ENCODE measurements around the gene STK10. TPM values are rescaled to one million over a fixed set of nuclear protein-coding genes. Genes with fewer than 3 reads are reported as not detected.

STK10 gene
- total and polyA plus RNA-seq, 9 of the 15 experiments (the other 6 are each of a cell fraction or from before 2014, with no cell fraction given): 0.30 to 6.7 (median 2.4) TPM

DNA sequence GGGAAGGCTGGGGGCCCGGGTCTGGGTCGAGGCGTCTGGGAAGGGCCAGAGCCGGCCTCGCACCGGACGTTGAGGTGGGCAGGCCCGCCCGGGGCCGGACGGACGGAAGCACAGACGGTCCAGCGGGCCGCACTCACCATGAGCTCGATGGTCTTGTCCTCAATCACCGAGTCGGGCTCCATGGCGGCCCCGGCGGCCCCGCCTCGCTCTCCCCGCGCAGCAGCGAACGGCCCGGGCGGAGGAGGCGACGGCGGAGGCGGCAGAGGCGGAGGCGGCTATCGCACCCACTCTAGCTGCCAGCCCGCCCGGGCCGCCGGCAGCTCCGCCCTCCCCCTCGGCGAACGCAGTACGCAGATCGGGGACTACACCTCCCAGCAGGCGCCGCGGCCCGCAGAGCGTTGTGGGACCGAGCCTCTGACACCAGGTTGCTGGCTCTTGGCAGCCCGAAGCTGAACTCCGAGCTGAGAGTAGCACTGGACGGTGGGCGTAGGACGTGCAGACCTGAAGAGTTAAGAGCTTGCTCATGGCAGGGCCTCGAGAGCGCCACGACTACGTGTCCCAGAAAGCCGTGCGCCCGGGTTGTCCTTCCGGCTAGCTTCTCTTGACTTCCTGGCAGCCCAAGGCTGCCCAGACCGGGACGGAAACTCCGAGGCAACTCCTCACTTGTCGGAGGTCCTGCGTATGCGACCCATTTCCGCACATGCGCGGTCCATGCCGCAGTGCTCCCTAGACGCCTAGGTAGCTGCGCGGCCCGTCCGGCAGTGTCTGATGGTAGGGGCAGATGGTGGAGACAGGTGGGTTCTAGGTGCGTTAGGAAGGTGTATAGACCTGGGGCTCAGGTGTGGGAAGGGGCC, 181.5 kb downstream of the STK10 start, which contains the start of gene FBXW11 (continued):
- TF ChIP-seq, protein P1, sequence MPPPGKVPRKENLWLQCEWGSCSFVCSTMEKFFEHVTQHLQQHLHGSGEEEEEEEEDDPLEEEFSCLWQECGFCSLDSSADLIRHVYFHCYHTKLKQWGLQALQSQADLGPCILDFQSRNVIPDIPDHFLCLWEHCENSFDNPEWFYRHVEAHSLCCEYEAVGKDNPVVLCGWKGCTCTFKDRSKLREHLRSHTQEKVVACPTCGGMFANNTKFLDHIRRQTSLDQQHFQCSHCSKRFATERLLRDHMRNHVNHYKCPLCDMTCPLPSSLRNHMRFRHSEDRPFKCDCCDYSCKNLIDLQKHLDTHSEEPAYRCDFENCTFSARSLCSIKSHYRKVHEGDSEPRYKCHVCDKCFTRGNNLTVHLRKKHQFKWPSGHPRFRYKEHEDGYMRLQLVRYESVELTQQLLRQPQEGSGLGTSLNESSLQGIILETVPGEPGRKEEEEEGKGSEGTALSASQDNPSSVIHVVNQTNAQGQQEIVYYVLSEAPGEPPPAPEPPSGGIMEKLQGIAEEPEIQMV (tag; conservative IDR thresholded peaks at IDR 0.05; ENCODE audit: low read depth): no peak
- TF ChIP-seq RBM25 (IDR thresholded peaks at IDR 0.05; ENCODE audit: low read depth, low read length, severe bottlenecking): no peak
- TF ChIP-seq HNRNPL (IDR thresholded peaks at IDR 0.05; ENCODE audit: low read depth, low read length): peak; percentile 87
- TF ChIP-seq BACH1 (tag; IDR thresholded peaks at IDR 0.05): no peak; the same call in 1 of the 2 replicates
- TF ChIP-seq ZNF184 (CRISPR knock-in tag; IDR thresholded peaks at IDR 0.05): no peak
- TF ChIP-seq MGA (IDR thresholded peaks at IDR 0.05): no peak
- no peak for TF ChIP-seq HNRNPK (IDR thresholded peaks at IDR 0.05; ENCODE audit: low read depth, low read length, poor library complexity, severe bottlenecking)
- TF ChIP-seq, protein P2, sequence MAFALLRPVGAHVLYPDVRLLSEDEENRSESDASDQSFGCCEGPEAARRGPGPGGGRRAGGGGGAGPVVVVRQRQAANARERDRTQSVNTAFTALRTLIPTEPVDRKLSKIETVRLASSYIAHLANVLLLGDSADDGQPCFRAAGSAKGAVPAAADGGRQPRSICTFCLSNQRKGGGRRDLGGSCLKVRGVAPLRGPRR (CRISPR knock-in tag; IDR thresholded peaks at IDR 0.05): no peak
- TF ChIP-seq TSC22D4 (tag; IDR thresholded peaks at IDR 0.05): no peak
- TF ChIP-seq THRAP3 (IDR thresholded peaks at IDR 0.05; ENCODE audit: borderline replicate concordance): no peak
- no peak for TF ChIP-seq YBX1 (IDR thresholded peaks at IDR 0.05)
- TF ChIP-seq, protein P3, sequence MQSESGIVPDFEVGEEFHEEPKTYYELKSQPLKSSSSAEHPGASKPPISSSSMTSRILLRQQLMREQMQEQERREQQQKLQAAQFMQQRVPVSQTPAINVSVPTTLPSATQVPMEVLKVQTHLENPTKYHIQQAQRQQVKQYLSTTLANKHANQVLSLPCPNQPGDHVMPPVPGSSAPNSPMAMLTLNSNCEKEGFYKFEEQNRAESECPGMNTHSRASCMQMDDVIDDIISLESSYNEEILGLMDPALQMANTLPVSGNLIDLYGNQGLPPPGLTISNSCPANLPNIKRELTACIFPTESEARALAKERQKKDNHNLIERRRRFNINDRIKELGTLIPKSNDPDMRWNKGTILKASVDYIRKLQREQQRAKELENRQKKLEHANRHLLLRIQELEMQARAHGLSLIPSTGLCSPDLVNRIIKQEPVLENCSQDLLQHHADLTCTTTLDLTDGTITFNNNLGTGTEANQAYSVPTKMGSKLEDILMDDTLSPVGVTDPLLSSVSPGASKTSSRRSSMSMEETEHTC (IDR thresholded peaks at IDR 0.05): no peak
